WERI-Rb-1 (cell line): ENCODE measurements around the gene CSTPP1.

Source experiments
- DNase-seq: peaks from one replicate; pipeline ENCODE4 v3.0.0-alpha.2; 2020
- H3K27ac ChIP-seq: fragments of 250-450 bp; sonication (Bioruptor Pico); 2 replicates; pipeline ENCODE4 v1.5.1; 2020; ENCODE audit warnings: mild to moderate bottlenecking, moderate library complexity
- H3K27me3 ChIP-seq: fragments of 250-450 bp; sonication (Bioruptor Pico); 2 replicates; pipeline ENCODE4 v1.5.1; 2021; ENCODE audit warnings: mild to moderate bottlenecking, low read depth, moderate library complexity; ENCODE audit not compliant: insufficient read depth, severe bottlenecking
- H3K36me3 ChIP-seq: fragments of 250-450 bp; sonication (Bioruptor Pico); 2 replicates; pipeline ENCODE4 v1.5.1; 2020; ENCODE audit warnings: mild to moderate bottlenecking, moderate library complexity
- H3K4me3 ChIP-seq: 2 replicates; pipeline ENCODE4 v1.5.1; 2011; ENCODE audit warnings: low read depth, mild to moderate bottlenecking, control low read depth, low read length
- H3K9me3 ChIP-seq: fragments of 250-450 bp; sonication (Bioruptor Pico); 2 replicates; pipeline ENCODE4 v1.5.1; 2021; ENCODE audit warnings: mild to moderate bottlenecking, moderate library complexity; ENCODE audit not compliant: severe bottlenecking
- CTCF ChIP-seq: IDR thresholded peaks from 2 replicates; pipeline ENCODE4 v1.5.1; 2011; ENCODE audit warnings: low read depth, mild to moderate bottlenecking, control low read depth, inconsistent platforms, low read length

CSTPP1 gene

GRCh38 chr11:46936138-46937110 is at the start of gene CSTPP1:
TSS of gene CSTPP1 (plus strand) at chr11:46936761. CDS start at chr11:46936806, 45 bp downstream.
- Histone ChIP-seq H3K27me3 (no peaks in the 10 kb centered on the region), H3K36me3 (no peaks in the 10 kb centered on the region; the same call in none of the 2 replicates), H3K27ac (peak within 1 kb of the TSS; percentile 32), H3K9me3 (no peaks in the 10 kb centered on the region), H3K4me3 (peak within 1 kb of the TSS; percentile 73)
- peak; percentile 94 for DNase-seq
- no peak for TF ChIP-seq CTCF

GRCh38 chr11:46888636-46889035 is 47.9 kb upstream of the CSTPP1 start:
- Histone ChIP-seq H3K27me3 (no peaks in the 10 kb centered on the region), H3K36me3 (peaks cover 41% of the 10 kb centered on the region), H3K27ac (no peak overlapping the region), H3K4me3 (no peak overlapping the region), H3K9me3 (no peaks in the 10 kb centered on the region)
- TF ChIP-seq CTCF: no peak
- DNase-seq: no peak

- Histone ChIP-seq H3K27ac (no peak overlapping the region), H3K36me3 (peaks cover 39% of the 10 kb centered on the region), H3K9me3 (no peaks in the 10 kb centered on the region), H3K4me3 (no peak overlapping the region), H3K27me3 (no peaks in the 10 kb centered on the region)
- TF ChIP-seq CTCF: no peak
- DNase-seq: no peak
Observed at GRCh38 chr11:46889251-46889650, 47.3 kb upstream of the CSTPP1 start.

GRCh38 chr11:46889689-46890475 is 46.7 kb upstream of the CSTPP1 start:
- no peak overlapping the region for H3K4me3 ChIP-seq
- no peaks in the 10 kb centered on the region for H3K27me3 ChIP-seq
- peak; percentile 60 for DNase-seq
- peak; percentile 77 for TF ChIP-seq CTCF
- H3K9me3 ChIP-seq: no peaks in the 10 kb centered on the region
- H3K36me3 ChIP-seq: peaks cover 43% of the 10 kb centered on the region
- no peak overlapping the region for H3K27ac ChIP-seq

GRCh38 chr11:46890665-46891064 is 45.9 kb upstream of the CSTPP1 start:
- Histone ChIP-seq H3K27ac (no peak overlapping the region), H3K27me3 (no peaks in the 10 kb centered on the region), H3K4me3 (no peak overlapping the region), H3K36me3 (peaks cover 47% of the 10 kb centered on the region), H3K9me3 (no peaks in the 10 kb centered on the region)
- no peak for DNase-seq
- no peak for TF ChIP-seq CTCF
